ENCODE measurements around the gene PLD2.

PLD2 gene, protein sequence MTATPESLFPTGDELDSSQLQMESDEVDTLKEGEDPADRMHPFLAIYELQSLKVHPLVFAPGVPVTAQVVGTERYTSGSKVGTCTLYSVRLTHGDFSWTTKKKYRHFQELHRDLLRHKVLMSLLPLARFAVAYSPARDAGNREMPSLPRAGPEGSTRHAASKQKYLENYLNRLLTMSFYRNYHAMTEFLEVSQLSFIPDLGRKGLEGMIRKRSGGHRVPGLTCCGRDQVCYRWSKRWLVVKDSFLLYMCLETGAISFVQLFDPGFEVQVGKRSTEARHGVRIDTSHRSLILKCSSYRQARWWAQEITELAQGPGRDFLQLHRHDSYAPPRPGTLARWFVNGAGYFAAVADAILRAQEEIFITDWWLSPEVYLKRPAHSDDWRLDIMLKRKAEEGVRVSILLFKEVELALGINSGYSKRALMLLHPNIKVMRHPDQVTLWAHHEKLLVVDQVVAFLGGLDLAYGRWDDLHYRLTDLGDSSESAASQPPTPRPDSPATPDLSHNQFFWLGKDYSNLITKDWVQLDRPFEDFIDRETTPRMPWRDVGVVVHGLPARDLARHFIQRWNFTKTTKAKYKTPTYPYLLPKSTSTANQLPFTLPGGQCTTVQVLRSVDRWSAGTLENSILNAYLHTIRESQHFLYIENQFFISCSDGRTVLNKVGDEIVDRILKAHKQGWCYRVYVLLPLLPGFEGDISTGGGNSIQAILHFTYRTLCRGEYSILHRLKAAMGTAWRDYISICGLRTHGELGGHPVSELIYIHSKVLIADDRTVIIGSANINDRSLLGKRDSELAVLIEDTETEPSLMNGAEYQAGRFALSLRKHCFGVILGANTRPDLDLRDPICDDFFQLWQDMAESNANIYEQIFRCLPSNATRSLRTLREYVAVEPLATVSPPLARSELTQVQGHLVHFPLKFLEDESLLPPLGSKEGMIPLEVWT

GRCh38 chr17:4806777-4807604 is at the start of gene PLD2:
Gene PLD2, plus strand, starts transcription at chr17:4807152. Its CDS starts 621 bp downstream, at chr17:4807773.
- DNase-seq: peak; percentile 85

DNA sequence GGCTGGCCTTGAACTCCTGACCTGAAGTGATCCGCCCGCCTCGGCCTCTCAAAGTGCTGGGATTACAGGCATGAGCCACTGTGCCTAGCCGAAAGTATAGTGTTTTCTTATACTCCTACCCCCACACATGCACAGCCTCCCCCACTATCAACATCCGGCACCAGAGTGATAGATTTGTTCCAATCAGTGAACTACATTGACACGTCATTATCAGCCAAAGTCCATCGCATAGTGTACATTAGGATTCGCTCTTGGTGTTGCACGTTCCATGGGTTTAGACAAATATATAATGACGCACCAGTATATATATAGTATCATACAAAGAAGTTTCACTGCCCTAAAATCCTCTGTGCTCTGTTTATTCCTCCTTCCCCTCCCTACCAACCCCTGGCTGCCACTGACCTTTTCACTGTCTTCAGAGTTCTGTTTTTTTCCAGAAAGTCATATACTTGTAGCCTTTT is 47.1 kb upstream of the PLD2 start:
- DNase-seq: no peak

DNA sequence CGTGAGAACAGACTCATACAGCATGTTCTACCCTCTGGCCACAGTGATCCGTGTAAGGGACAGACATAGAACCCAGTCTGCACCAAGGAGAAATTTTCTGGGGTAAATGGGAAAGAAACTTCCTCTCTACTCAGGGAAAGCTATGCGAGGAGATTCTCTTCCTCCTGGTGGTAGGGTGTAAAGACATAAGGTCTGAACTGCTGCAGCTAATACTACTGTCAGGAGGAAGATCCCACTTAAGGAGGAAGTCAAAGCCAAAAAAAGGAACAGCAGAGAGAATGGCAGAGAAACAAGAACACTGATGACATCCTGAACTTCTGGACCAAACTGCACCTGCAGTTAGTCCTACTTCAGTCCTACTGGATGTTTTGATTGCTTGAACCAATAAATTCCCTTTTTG is 42.4 kb upstream of the PLD2 start:
- no peak for DNase-seq

- no peak for DNase-seq
These were observed 40.8 kb upstream of the PLD2 start for GRCh38 chr17:4766201-4766600.

DNA sequence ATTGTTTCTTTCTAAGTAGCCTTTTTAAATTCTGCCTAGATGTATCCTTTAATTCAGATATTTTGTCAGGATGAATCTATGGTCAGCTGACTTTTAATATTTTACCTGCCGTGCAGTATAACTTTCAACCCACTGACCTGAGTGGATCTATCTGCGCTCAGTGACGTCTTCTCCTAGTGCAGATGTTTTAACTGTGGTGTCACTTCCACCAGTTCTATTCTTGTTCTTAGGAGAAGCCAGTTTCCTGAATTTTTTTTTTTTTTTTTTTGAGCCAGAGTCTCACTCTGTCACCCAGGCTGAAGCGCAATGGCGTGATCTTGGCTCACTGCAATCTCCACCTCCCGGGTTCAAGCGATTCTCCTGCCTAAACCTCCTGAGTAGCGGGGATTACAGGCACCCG is 40.2 kb upstream of the PLD2 start:
- DNase-seq: no peak

- DNase-seq: no peak
These were observed 38.7 kb upstream of the PLD2 start for GRCh38 chr17:4768298-4768697.

- DNase-seq: no peak
These were observed 37.3 kb upstream of the PLD2 start for GRCh38 chr17:4769628-4770027.

DNA sequence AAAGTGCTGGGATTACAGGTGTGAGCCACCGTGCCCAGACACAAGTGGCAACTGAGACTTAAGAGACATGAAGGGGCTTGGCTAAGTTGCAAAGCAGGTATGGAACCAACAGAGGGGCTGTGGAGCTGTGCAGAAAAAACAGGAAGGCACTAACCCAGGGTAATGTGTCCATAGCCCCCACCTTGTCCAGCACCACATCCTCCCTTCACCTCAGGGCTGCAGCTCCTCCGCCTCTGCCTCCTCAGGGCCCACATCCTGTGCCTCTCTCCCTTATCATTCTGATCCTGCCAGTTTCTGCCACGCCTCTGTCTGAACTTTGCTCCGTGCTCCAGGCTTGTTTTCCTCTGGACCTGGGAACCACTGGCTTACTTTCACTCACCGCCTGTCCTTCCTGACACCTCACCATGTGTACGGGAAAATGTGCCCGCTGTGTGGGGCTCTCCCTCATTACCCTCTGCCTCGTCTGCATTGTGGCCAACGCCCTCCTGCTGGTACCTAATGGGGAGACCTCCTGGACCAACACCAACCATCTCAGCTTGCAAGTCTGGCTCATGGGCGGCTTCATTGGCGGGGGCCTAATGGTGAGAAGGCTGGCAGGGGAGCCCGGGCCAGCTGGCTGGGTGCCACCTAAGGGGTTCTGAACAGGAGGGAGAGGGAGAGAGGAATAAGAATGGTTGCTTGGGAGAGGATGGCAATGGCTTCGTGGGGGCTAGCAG is 35.3 kb upstream of the PLD2 start, which contains the start of gene TM4SF5:
TSS of gene TM4SF5 (plus strand) at position 368 of the 716 bp plus-strand sequence. CDS start at position 405, 37 bp downstream.
- DNase-seq: no peak

DNA sequence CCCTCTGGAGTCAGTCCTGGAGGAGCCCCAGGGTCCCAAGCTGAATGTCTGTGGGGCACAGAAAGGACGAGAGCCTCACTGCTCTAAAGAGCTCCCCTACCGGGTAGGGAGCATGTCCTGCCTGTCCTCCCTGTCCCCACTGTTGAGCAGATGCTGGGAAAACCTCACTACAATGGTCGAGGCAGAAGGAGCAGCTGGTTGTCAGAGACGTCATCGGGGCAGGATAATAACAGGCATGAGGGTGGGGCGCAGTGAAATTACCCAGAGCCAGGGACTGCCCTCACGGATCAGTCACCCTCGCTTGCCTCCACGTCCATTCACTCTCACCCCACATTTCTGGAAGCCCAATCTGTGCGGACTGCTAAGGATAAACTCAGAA is 34.7 kb upstream of the PLD2 start:
- DNase-seq: no peak

DNA sequence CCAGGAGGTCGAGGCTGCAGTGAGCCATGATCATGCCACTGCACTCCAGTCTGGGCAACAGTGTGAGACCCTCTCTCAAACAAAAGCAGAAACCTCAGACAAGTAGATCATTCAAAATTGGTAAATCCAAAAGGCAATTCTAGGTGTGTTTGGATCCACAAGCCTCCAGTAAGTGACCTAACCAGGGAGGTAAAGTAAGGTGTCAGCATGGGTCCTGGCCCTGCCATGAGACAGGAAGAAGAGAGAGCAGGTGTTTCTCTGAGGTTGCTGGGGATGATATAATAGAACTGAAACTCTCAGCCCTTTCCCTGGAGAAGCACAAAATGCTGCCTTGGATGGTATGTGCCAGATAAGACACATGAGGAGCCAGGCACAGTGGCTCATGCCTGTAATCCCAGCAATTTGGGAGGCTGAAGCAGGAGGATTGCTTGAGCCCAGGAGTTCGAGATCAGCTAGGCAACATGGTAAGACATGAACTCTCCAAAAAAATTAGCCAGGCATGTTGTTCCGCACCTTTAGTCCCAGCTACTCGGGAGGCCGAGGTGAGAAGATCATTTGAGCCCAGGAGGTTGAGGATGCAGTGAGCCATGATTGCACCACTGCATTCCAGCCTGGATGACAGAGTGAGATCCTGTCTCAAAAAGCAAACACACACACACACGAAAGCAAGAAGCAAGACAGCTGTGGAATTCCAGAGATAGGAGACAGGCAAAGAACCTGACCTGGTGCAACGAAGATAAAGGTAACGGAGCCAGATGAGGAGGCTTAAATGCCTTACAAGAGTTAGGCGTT is 28.8 kb upstream of the PLD2 start:
- DNase-seq: no peak

DNA sequence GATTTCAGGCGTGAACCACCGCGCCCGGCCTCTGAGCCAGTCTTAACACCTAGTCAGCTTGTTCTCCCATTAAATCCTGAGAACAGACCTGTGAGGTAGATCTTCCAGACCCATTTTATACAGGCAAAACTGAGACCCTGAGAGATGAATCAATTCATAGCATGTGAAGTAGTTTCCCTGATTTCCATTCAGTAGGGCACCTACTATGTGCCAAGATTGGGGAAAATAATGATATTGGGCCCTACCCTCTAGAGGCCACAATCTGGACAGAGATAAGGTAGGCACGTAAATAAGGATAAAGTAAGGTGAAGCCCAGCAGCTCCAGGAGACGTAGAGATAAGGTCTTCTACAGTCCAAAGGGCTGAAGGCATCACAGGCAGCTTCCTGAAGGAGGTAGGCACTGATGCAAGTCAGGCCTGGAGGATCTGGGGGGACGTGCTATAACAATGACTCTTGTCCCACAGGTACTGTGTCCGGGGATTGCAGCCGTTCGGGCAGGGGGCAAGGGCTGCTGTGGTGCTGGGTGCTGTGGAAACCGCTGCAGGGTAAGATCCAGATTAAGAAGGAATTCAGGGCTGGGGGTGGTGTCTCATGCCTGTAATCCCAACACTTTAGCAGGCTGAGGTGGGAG is 26.5 kb upstream of the PLD2 start:
- DNase-seq: no peak

DNA sequence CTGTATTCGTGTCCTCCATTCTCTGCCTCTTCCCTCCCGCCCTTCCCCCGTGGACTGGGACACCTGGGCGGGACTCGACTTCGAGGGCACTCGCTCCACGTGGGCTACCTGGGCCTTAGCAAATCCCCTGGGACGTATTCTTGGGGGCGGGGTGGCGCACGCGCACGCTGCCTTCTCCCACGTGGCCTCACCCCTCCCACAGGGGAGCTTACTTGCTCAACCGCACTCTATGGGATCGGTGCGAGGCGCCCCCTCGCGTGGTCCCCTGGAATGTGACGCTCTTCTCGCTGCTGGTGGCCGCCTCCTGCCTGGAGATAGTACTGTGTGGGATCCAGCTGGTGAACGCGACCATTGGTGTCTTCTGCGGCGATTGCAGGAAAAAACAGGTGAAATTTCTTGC is 24.3 kb upstream of the PLD2 start:
- peak; percentile 11 for DNase-seq

DNA sequence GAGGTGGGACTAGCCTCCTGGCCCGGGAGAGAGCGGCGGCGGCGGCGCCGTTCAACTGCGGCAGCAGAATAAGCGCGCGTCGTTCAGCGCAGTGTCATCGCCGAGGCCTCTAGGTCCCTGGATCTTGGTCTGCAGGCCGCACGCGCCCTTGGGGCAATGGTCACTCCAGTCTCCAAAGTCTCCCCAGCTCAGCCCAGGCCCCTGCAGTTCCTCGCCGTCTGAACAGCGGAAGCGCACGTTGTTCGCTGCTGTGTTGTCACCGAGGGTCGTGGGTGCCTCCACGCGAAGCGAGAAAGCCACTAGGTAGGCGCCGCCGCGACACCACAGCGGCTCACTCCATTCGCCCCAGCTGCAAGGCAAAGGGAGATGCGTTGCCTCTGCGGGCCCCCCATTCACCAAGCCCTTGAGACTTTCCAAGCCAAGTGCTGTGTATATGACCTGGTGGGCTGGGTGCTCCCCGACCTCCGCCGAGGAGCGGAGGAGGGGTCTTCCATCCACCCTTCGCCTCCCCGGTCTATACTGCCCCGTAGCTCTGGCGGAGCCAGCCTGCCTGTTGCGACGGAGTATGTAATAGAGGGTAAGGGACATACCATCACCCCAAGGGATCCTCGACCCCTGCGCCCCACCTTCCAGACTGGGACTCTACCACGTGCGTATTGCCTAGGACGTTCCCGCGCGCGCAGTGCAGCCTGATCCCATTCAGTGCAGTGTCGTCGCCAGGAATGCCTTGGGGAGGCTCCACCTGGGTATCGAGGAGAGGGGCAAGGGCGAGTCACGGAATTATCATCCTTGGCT is 21.4 kb upstream of the PLD2 start:
- DNase-seq: no peak

- no peak for DNase-seq
These were observed 20.8 kb upstream of the PLD2 start, which contains the start of gene VMO1 for GRCh38 chr17:4786106-4786511. Gene VMO1, minus strand, starts transcription at chr17:4786364. Its CDS starts 12 bp downstream, at chr17:4786352.

- DNase-seq: no peak
These were observed 20.4 kb upstream of the PLD2 start for GRCh38 chr17:4786516-4786915.

DNA sequence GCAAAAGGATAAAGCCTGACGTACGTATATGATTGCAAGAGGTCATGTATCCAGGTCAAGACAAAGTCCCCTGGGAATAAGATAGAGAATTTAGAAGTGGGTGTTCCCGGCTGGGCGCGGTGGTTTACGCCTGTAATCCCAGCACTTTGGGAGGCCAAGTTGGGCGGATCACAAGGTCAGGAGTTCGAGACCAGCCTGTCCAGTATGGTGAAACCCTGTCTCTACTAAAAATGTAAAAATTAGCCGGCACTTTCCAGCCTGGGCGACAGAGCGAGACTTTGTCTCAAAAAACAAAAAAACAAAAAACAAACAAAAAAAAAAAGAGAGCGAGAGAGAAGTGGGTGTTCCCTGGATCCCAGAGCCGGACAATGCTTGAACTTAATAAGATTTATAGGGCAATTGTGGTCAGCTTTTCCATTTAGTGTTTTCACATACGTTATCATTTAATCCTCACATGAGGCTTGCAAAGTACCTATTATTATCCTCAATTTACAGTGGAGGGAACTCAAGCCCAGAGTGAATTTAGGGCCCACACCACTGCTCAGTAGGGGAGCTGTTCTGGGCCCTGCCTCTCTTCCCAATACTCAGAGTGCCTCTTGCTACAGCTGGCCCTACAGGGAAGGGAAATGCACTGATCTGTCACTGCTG is 18.7 kb upstream of the PLD2 start:
- no peak for DNase-seq

DNA sequence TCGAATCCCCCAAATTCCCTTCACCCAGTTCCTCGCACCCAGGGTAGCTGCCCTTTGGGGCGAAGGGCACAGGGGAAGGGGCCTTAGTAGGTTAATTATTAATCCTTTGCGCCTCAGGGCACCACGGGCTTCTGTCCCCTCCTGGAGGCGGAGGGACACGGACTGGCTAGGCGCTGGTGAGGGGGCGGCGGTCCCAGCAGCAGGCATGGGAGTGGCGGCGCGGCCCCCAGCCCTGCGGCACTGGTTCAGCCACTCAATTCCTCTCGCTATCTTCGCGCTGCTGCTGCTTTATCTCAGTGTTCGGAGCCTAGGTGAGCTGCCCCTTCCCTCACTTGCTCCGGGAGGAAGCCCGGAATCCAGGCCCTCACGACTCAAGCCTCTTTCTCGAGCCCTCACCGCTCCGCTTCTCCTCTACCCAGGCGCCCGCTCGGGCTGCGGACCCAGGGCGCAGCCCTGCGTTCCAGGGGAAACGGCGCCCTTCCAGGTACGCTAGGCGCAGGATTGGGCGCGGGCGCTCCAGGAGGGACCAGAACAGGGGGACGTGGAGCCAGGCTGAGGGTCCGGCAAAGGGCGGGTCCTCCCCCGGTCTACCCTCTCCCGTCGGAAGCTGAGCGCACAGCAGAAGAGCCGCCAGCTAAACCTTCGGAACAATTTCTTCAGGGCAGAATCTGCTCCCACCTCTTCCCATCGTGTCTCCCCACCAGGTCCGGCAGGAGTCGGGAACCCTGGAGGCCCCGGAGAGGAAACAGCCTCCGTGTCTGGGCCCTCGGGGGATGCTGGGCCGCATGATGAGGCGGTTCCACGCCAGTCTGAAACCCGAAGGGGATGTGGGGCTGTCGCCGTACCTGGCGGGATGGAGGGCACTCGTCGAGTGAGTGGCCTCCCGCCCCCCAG is 17.9 kb upstream of the PLD2 start, which contains the start of gene GLTPD2:
TSS of gene GLTPD2 (plus strand) at position 158 of the 894 bp plus-strand sequence. CDS start at position 206, 48 bp downstream.
- DNase-seq: no peak

GRCh38 chr17:4789701-4789950 is 17.3 kb upstream of the PLD2 start:
- DNase-seq: no peak
